T1000 (cell line): ENCODE measurements around the gene NSRP1.
"Not testable (repeated sequence)": the region's sequence is repeated elsewhere in the genome, so short reads cannot be mapped to it uniquely, and the experiment has no call there.

Experiments used
- DNase-seq: peaks from one replicate; lab custom pipeline; 2025; ENCODE audit warnings: mixed read lengths; lab: John Stamatoyannopoulos, UW

The NSRP1 gene

GRCh38 chr17:30187573-30187972 is 71.0 kb downstream of the NSRP1 start:
- no peak for DNase-seq

GRCh38 chr17:30188211-30188939 is 71.8 kb downstream of the NSRP1 start:
- no peak for DNase-seq

GRCh38 chr17:30191072-30191471 is 74.5 kb downstream of the NSRP1 start:
- no peak for DNase-seq

GRCh38 chr17:30196504-30196903 is 79.9 kb downstream of the NSRP1 start:
- DNase-seq: no peak

GRCh38 chr17:30197416-30197815 is 80.8 kb downstream of the NSRP1 start:
- DNase-seq: no peak

GRCh38 chr17:30199600-30199999 is 83.0 kb downstream of the NSRP1 start:
- no peak for DNase-seq

GRCh38 chr17:30200106-30200505 is 83.5 kb downstream of the NSRP1 start:
- DNase-seq: no peak

- not testable (repeated sequence) for DNase-seq
Measured at GRCh38 chr17:30200656-30201055, 84.0 kb downstream of the NSRP1 start.

- DNase-seq: no peak
Measured at GRCh38 chr17:30203471-30203981, 86.9 kb downstream of the NSRP1 start.

GRCh38 chr17:30207655-30208054 is 91.0 kb downstream of the NSRP1 start:
- DNase-seq: no peak

GRCh38 chr17:30208214-30208613 is 91.6 kb downstream of the NSRP1 start:
- no peak for DNase-seq

GRCh38 chr17:30209930-30210329 is 93.3 kb downstream of the NSRP1 start:
- no peak for DNase-seq

- DNase-seq: no peak
Measured at GRCh38 chr17:30210366-30210765, 93.8 kb downstream of the NSRP1 start.

GRCh38 chr17:30210901-30211300 is 94.3 kb downstream of the NSRP1 start:
- no peak for DNase-seq

- no peak for DNase-seq
Measured at GRCh38 chr17:30211371-30211770, 94.8 kb downstream of the NSRP1 start.

- no peak for DNase-seq
Measured at GRCh38 chr17:30212750-30213149, 96.1 kb downstream of the NSRP1 start.

- DNase-seq: no peak
Measured at GRCh38 chr17:30217054-30217453, 100.4 kb downstream of the NSRP1 start.

- no peak for DNase-seq
Measured at GRCh38 chr17:30217746-30218245, 101.2 kb downstream of the NSRP1 start.

- DNase-seq: no peak
Measured at GRCh38 chr17:30218799-30219198, 102.2 kb downstream of the NSRP1 start.

GRCh38 chr17:30219315-30219714 is 102.7 kb downstream of the NSRP1 start:
- no peak for DNase-seq

- no peak for DNase-seq
Measured at GRCh38 chr17:30219833-30220232, 103.2 kb downstream of the NSRP1 start.

GRCh38 chr17:30220414-30220813 is 103.8 kb downstream of the NSRP1 start:
- DNase-seq: no peak

GRCh38 chr17:30221346-30221745 is 104.7 kb downstream of the NSRP1 start:
- no peak for DNase-seq

GRCh38 chr17:30222251-30222650 is 105.6 kb downstream of the NSRP1 start:
- no peak for DNase-seq
